ENCODE measurements around the gene TUSC2. TPM values are rescaled to one million over a fixed set of nuclear protein-coding genes. Genes with fewer than 3 reads are reported as not detected.

Gene TUSC2
- total and polyA plus RNA-seq, 2 of the 13 experiments (the other 11 are each of a cell fraction or from before 2014, with no cell fraction given), result 36.7 to 39.1 TPM

DNA sequence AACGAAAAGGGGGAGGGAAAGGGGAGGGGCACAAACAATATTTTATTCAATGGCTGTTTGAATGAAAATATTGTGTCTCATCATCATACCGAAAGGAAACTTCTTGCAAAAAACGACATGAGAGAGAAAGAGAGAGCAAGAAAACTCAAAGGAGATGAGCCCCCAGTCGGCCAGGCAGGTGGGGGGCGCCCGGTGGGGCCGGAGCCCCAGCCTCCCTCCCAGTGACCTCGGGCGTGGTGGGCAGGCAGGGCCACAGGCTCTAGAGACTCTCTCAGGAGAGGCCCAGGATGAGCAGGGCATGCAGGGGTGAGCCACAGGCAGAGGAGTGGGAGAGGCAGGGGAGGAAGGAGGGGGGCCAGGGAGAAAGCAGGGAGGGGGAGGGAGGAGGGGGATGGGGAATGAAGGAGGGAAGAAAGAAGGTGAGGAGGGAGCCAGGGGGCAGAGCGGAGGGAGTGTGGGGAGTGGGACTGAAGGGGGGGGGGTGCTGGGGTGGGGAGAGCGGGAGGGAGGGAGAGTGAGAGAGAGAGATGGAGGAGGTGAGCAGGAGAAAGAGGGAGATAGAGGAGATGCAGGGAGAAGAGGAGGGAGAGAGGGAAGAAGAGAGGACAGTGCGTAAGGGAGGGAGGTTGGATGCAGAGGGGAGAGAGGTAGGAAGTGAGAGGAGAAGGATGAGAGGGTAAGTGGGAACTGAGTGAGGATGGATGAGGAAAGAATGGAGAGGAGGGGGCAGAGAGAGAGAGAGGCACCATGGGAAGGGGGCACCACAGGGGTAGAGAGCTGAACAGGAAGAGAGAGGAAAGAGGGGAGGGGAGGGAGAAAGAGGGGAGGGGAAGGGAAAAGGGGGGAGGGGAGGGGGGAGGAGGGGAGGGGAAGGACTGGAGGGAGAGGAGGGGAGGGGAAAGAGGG is 45.4 kb upstream of the TUSC2 start:
- Histone ChIP-seq H3K4me2 (ENCODE audit: low read depth, low read length) (no peak overlapping the region), H4K20me1 (ENCODE audit: insufficient read depth, low read length) (no peaks in the 10 kb centered on the region), H3K79me2 (ENCODE audit: insufficient read depth, low read length) (no peaks in the 10 kb centered on the region), H3K4me1 (ENCODE audit: insufficient read depth, low read length) (peaks cover 12% of the 10 kb centered on the region), H3K9ac (ENCODE audit: insufficient read depth, low read depth, low read length) (no peak overlapping the region), H3K9me3 (ENCODE audit: low read length) (no peaks in the 10 kb centered on the region), H3K36me3 (replicated peaks in 1 of 2; ENCODE audit: control insufficient read depth in 1 of 2, insufficient read depth in 2 of 2, low read length in 2 of 2) (no peaks in the 10 kb centered on the region), H3K27ac (ENCODE audit: extremely low read length, insufficient read depth, low read length) (no peak overlapping the region), H3K4me3 (replicated peaks in 1 of 3; ENCODE audit: insufficient read depth in 1 of 3, low read depth in 2 of 3, low read length in 3 of 3) (no peak overlapping the region), H2AFZ (ENCODE audit: low read length) (no peak overlapping the region), H3K27me3 (ENCODE audit: control insufficient read depth in 1 of 2, insufficient read depth in 2 of 2, low read length in 2 of 2) (peaks cover 9 to 49% of the 10 kb centered on the region in 2 experiments)
- ATAC-seq, result no peak
- CTCF ChIA-PET (ENCODE audit: low intra/inter-chr PET ratio, low total read pairs), result no interaction called here
- WGBS (ENCODE audit: low lambda C conversion rate), result 25% methylated on average over 12 of the region's 12 CpGs
- intact Hi-C loops (cut with micrococcal nuclease; ENCODE audit: unreplicated experiment) (loop anchor here (5.0 kb wide), 1 partner anchor 144 kb away; no protein-coding TSS in a partner anchor), in situ Hi-C loops (cut with HindIII; ENCODE audit: extremely low pct_ligation_motif_present, low pct_unique_long_range_greater_than_20kb) (no loop called here)
- TF ChIP-seq MBD4 (IDR thresholded peaks at IDR 0.05; ENCODE audit: borderline replicate concordance, low read length) (no peak), MBNL3 (CRISPR knock-in tag; conservative IDR thresholded peaks at IDR 0.05) (no peak), ATF7-NPFF (CRISPR knock-in tag; IDR thresholded peaks at IDR 0.05; ENCODE audit: low read depth) (no peak), MEIS1 (CRISPR knock-in tag; IDR thresholded peaks at IDR 0.05; ENCODE audit: borderline replicate concordance) (no peak), KLF13 (CRISPR knock-in tag; IDR thresholded peaks at IDR 0.05) (no peak), ZFP37 (CRISPR knock-in tag; IDR thresholded peaks at IDR 0.05; ENCODE audit: borderline replicate concordance) (no peak), RFX3 (CRISPR knock-in tag; IDR thresholded peaks at IDR 0.05) (no peak)
- TF ChIP-seq, protein P1, sequence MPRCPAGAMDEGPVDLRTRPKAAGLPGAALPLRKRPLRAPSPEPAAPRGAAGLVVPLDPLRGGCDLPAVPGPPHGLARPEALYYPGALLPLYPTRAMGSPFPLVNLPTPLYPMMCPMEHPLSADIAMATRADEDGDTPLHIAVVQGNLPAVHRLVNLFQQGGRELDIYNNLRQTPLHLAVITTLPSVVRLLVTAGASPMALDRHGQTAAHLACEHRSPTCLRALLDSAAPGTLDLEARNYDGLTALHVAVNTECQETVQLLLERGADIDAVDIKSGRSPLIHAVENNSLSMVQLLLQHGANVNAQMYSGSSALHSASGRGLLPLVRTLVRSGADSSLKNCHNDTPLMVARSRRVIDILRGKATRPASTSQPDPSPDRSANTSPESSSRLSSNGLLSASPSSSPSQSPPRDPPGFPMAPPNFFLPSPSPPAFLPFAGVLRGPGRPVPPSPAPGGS (CRISPR knock-in tag; IDR thresholded peaks at IDR 0.05), result no peak
- TF ChIP-seq, protein P2, sequence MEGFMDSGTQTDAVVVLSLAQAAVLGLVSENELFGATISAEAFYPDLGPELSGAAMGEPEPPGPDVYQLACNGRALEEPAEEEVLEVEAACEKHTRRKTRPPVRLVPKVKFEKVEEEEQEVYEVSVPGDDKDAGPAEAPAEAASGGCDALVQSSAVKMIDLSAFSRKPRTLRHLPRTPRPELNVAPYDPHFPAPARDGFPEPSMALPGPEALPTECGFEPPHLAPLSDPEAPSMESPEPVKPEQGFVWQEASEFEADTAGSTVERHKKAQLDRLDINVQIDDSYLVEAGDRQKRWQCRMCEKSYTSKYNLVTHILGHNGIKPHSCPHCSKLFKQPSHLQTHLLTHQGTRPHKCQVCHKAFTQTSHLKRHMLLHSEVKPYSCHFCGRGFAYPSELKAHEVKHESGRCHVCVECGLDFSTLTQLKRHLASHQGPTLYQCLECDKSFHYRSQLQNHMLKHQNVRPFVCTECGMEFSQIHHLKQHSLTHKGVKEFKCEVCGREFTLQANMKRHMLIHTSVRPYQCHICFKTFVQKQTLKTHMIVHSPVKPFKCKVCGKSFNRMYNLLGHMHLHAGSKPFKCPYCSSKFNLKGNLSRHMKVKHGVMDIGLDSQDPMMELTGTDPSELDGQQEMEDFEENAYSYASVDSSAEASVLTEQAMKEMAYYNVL (CRISPR knock-in tag; IDR thresholded peaks at IDR 0.05; ENCODE audit: borderline replicate concordance), result no peak
- DNase-seq (ENCODE audit: low spot score), result no peak
- no TSS peak for BruUV-seq (replicated peaks)
- no peak for FAIRE-seq
- POLR2A ChIA-PET, result no interaction called here

Measured in HepG2 (cell line).